Measurements from ENCODE around the gene PRKAR2A.

DNA sequence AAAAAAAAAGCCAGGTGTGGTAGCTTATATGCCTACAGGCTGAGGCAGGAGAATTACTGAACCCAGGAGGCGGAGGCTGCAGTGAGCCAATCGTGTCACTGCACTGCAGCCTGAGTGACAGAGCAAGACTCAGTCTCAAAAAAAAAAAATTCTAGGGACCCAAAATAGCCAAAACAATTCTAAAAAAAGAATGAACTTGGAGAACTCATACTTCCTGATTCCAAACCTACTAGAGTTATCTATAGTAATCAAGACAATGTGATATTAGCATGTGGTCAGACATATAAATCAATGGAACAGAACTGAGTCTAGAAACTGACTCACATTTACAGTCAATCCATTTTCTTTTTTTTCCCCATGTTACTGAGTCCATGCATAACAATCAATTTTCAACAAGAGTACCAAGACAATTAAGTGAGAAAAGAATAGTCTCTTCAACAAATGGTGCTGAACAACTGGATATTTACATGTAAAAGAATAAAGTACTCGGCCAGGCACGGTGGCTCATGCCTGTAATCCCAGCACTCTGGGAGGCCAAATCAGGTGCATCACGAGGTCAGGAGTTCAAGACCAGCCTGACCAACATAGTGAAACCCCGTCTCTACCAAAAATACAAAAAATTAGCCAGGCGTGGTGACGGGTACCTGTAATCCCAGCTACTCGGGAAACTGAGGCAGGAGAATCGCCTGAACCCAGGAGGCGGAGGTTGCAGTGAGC, 11.9 kb downstream of the PRKAR2A start:
- TF ChIP-seq, protein P1, sequence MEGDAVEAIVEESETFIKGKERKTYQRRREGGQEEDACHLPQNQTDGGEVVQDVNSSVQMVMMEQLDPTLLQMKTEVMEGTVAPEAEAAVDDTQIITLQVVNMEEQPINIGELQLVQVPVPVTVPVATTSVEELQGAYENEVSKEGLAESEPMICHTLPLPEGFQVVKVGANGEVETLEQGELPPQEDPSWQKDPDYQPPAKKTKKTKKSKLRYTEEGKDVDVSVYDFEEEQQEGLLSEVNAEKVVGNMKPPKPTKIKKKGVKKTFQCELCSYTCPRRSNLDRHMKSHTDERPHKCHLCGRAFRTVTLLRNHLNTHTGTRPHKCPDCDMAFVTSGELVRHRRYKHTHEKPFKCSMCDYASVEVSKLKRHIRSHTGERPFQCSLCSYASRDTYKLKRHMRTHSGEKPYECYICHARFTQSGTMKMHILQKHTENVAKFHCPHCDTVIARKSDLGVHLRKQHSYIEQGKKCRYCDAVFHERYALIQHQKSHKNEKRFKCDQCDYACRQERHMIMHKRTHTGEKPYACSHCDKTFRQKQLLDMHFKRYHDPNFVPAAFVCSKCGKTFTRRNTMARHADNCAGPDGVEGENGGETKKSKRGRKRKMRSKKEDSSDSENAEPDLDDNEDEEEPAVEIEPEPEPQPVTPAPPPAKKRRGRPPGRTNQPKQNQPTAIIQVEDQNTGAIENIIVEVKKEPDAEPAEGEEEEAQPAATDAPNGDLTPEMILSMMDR (IDR thresholded peaks at IDR 0.05; ENCODE audit: poor library complexity, severe bottlenecking): no peak
- TF ChIP-seq RAD21 (conservative IDR thresholded peaks at IDR 0.05) (no peak), EZH2 (IDR thresholded peaks at IDR 0.05; ENCODE audit: borderline replicate concordance, insufficient read depth, low read length, poor library complexity, severe bottlenecking) (no peak)
